ENCODE measurements around the gene MYH9.
"Not testable (repeated sequence)": the region's sequence is repeated elsewhere in the genome, so short reads cannot be mapped to it uniquely, and the experiment has no call there.

MYH9 gene

DNA sequence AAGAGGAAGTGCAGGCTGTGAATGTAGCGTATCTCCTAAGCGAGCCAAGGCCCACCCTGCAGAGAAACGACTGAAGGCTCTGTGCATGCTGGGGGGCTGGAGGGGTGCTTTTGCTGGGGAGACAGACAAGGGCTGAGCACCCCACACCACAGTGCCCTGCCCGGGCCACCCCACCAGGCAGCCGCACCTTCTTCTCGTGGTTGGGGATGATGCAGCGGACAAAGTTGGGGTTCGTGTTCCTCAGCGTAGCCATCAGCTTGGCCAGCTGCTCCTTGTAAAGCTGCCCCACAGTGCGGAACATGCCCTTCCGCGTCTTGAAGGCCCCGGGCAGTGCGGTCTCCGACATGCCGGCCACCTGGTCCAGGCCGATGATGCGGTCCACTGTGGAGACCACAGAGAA is 81.5 kb downstream of the MYH9 start:
- no peak for DNase-seq

DNA sequence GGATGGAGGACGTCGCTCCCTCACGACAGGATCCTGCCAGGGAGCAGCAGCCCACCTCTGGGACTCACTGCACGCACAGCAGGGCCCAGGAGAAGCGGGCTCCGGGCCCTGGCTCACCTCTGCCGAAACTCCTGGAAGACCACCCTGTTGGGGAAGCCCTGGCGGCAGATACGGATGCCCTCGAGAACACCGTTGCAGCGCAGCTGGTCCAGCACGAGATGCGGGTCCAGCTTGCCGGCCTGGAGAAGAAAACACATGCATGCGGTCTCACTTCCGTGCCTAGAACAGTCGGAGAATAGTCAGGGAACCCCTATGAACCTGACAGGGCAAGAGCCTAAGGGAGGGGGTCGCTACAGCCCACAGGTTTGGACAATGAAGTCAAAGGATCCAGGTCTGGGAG is 82.0 kb downstream of the MYH9 start:
- DNase-seq, result no peak

DNA sequence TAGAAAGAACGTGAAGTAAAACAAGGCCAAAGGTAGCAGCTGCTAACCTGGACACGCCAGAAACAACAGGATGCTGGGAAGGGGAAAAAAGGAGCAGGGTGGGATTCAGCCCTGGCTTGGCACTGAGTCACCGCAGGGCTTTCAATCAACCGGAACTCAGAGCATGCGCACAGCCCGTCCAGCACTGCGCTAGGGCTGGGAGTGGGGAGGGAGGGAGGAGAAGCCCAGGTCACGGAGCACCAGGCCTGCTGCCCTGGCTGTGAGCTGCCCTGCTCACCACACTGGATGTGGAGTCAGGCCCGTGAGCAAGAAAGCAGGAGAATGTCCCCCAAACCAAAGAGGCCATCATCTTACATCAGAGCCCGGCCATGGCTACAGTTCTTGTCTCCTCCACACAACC is 83.3 kb downstream of the MYH9 start:
- no peak for DNase-seq

DNA sequence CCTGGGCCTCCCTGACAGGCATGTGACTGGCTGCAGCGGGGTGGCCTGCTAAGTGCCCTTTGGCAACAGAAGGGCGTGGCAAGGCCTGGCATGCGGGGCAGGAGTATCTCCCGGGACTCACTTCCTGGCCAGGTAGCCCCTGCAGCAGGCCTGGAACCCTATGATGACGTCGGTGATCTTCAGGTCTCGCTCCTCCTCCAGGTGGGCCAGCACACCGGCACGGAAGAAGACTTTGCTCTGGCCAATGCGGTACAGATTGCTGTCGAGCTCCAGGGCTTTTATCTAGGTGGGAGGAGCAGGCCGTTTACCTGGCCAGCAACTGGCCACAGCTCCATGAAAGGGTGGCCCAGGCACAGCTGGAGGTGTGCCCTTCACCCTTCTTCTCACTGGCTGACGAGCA is 83.9 kb downstream of the MYH9 start:
- no peak for DNase-seq

DNA sequence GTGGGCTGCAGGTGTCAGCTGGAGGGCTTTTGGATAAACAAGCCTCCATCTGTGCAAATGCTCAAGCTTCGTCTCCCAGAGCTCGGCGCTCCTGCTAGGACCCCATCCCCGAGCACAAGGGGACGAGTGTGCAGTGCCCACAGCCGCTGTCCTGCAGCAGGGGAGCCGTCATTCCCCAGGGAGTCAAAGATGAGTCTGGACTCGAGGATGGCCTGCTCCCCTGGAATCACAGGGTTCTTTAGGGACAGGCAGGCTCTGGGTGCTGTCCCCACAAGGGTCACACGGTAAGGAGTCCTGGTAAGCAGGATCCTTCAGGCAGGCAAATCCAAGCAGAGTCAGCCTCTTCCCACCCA is 84.7 kb downstream of the MYH9 start:
- no peak for DNase-seq

DNA sequence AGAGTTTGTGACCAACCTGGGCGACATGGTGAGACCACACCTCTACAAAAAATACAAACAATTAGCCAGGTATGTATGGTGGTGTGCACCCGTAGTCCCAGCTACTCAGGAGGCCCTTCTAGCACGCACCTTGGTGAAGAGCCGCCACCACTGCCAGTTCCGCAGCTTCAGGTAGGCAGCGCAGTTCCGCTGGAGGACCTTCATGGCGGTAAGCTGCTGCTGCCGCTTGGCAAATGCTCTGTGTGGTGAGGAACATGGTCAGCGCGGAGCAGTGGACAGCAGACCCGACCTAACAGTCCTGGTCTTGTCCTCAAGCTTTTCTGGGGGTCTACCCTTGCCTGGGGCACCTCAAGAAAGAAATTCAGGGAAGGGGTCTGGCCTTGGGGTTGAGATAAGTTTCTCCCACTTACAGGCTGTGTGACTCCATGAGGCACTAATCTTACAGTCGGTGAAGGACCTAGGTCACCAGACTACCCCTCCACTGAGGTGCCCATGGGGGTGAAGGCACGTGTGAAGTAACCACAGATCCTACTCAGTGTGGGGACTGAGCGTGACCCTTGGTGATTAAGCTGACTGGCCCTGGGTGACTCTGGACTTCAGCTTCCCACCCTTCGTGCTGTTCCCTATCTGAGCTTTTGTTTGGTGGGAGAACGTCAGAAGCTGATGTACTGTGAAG is 85.2 kb downstream of the MYH9 start:
- no peak for DNase-seq

DNA sequence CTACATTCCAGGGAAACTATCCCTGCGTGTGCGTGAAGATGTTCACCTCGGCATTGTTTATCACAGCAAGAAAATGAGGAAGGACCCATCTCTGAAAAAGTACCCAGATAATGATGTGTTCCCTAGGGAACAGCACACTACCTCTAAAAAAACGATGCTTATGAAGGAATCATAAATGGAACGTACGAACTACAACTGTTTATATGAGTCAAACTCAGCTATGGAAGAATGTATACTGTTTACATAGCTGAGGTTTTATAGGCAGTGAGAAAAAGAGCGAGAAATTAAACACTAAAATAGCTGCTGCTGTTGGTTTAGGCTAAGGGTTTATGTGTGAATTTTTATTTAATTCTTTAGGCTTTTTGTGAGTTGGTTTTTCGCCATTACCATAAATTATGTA is 85.9 kb downstream of the MYH9 start:
- no peak for DNase-seq

DNA sequence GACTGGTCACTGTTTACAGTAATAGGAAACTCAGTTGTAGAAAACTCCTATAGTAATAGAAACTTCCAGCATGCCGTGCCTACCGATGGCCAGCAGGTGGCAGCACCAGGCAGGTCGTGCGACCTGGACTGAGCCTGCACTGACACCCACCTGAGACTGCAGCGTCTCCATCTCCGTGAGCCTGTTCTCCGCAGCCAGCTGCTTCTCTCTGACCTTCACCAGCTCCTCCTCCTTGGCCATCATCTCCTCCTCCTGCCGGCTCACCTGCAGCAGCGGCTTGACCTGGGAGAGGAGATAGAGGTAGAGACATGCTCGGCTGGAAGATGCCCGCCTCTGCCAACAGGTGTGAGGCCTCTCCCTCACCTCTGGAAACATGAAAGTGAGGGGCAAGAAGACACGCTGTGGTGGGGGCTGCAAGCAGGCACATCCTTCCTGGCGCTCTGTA is 86.4 kb downstream of the MYH9 start:
- DNase-seq, result peak; percentile 76 to 86

DNA sequence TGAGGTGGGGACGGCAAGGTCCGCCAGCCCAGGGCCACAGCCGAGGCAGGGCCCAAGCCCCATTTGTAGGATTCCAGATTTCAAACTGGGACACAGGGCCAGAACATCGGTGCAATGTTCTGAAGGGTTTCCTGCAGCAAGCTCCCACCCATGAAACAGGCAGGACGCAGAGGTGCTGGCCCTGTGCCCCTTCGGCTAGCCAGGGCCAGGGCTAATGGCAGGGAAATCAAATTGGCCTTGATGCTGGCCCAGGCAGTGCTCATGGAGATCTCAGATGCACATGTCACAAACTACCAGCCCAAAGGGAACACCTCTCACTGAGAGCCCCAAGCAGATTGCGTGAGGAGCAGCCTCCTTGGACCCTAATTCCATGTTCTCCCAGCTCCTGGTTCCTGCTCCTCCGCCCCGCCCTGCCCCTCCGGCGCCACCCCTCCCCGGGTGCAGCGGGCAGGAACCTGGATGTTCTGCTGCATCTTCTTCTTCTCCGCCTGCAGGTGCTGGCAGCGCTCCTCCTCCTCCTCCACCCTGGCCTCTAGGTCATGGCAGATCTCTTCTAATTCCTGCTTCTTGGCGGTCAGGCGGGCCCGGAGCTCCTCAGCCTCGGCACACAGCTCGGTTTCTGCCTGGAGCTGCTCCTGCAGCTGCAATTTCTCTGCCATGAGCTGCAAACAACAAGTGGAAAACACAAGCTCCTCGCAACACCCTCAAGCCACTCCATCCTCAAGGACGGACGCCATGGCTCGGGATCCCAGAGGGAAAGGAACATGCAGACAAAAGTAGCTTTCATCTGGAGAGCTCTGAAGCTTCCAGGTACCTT is 87.2 kb downstream of the MYH9 start:
- DNase-seq, result no peak

DNA sequence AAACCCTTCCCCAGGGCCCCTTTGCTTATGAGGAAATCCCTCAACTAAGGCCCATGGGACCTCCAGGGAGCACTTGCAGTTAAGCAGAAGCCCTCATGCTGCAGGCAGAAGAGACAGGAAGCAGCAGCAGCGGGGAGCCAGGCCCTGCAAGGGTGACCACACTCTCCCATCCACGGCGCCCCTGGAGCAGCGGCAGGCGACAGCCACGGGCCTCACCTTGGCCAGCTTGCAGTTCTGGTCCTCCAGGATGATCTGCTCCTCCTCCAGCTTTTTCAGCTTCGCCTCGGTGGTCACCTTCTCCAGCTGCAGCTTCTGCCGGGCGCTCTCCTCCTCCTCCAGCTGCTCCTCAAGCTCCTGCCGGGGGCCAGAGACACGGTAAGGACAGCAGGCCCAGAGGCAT is 87.9 kb downstream of the MYH9 start:
- no peak for DNase-seq

DNA sequence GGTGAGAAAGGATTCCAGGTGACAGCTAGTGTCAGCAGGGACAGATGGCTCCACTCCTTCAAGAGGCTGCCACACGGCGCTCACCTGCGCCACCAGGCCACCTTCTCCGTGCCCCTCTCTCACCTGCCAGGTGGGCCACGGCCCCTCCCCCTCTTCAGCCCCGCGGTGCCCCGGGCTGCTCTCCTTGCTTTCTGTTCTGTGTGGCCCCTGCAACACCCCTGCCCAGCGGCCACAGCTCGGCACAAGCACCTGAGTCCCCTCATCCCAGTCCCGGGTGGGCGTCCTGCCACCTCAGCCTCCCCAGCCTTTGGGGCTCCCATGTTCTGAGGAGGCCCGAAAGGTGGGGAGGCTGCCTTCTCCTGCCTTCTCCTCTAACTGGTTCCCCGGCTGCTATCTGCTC is 88.5 kb downstream of the MYH9 start:
- DNase-seq, result no peak

DNA sequence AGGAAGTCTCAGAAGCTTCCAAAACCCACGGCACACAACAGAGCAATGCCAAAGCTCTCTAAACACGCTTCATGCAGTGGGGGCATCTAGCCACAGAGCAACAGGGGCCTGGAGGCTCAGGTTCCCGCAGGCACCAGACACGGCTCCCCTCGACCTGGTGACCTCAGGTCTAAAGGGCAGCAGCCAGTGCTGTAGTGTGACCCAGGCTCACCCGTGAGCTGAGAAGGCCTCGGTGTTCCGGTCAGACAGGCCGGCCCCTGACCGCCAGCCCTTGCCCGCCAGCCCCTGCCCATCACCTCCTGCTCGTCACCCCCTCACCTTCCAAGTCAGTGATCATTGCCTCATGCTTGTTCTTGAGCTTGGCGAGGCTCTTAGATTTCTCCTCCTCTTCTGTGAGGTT is 89.2 kb downstream of the MYH9 start:
- DNase-seq, result no peak

DNA sequence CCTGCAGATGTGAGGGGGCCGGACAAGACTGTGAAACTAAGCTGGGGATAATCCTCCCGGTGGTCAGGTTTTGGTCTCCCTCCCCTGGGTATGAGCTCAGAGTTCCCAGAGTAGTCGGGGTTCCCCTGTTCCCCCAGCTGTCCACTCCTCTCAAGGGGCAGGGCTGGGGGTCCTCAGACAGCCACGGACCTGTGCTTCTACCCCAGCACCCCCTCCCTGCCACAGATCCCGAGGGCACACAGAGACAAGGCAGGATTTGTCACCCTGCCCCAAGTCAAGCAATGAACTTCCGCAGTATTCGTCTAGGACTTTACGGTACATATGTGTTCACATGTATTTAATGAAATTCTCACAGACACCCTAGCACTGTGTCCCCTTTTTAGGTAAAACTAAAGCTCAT is 89.6 kb downstream of the MYH9 start:
- DNase-seq, result no peak

DNA sequence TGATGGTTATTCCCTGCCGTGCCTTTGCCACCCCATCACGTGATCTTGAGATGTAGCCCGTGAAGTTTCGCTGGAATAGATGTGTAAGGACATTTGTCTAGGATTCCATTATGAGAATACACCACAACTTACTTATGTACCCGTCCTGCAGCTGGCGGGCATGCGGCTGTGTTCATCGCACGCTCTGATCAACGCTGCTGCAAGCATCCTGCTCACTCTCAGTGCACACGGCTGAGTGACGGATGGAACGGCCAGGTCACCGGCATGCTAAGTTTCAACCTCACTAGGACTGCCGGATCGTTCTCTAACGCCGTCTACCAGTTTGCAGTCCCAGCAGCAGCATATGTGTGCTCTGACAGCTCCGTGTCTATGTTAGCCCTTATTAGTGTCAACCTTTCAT is 90.2 kb downstream of the MYH9 start:
- DNase-seq, result no peak

DNA sequence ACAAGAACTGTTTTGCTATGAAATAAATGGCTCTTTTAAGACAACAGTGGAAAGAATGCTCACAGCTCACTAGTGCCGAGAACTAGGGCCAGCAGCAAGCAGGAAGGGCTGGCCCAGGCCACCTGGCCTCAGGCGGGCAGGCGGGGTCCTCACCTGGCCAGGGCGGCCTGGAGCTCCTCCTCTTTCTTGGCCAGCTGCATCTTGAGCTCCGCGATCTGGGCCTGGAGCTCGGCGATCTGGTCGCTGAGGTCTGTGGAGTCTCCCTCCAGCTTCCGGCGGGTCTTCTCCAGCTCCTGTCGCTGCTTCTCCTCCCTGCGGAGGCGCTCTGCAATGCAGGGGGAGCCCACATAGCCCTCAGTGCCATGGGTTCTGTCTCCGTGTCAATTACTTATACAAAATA is 91.1 kb downstream of the MYH9 start:
- no peak for DNase-seq

DNA sequence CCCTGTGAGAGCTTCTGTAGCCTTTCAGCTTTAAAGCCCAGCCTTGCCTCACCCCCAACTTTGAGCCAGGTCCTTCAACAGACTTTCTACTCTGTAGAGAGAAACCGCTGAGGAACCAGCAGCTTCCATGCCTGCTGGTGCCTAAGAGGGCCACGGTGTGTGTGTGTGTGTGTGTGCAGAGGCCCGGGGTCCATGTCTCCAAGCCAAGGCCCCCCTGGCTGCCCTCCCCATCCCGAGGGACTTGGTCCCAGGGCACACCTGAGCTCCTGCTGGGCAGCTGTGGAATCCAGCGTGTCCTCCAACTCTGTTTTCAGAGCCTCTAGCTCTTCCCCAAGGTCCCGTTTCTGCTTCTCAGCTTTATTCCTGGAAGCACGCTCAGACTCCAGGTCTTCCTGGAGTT is 92.5 kb downstream of the MYH9 start:
- no peak for DNase-seq

DNA sequence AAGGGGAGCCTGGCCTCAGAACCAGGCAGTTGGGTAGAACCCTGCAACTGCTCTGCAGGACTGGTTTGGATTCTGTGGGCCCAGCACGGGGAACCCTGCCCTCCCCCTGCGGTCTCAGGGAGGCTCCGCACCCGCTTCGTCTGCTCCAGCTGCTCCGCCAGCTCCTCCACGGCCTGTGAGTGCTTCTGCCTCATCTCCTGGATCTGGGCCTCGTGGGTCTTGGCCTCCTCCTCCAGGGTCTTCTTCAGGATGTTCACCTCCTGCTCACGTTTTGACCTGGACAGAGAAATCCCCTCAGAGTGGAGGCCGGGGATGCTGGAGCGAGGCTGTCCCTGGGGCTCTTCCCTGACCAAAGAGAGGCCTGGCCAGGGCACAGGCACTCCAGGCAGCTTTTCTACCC is 93.0 kb downstream of the MYH9 start:
- no peak for DNase-seq

DNA sequence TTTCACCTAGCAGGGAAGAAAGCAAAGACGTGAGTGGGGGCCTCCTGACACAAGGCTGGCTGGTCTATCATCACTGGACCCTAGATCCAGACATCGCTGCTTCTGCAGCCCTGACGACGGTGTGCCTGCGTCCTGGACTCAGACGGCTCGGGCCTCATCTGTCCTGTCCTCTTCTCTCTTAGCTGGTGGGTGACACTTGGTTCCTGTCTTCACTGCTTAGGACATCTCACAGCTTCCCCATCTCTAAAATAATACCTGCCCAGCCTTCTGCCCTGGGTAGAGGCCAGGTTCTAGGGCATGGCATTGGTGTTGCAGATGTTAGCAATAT is 93.5 kb downstream of the MYH9 start:
- no peak for DNase-seq

DNA sequence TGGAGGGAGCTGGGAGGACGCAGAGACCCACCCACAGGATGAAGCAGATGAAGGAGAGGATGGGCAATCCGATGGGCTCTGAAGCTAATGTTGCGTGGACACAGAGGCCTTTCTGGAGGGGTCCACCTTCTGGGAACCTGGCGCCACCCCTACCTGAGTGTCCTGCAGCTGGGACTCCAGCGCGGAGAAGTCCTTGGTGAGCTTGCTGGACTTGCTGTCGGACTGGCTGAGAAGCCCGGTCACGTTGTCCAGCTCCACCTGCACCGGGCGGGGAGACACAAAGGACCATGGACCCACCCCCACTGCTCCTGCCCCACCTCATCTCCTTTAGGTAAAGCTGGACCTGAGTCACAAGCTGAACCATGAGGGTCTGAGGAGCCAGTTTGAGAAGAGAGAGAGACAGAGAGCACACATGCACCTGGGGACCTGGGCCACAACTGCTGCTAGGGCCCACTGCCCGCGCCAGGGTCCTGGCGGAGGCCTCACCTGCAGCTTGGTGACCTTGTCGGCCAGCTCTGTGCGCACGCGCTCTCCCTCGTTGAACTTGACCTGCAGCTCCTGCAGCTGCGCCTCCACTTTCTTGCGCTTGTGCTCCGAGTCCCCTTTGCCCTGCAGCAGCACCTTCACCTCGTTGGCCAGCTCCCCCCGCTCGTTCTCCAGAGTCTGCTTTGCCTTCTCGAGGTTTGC is 94.0 kb downstream of the MYH9 start:
- DNase-seq, result no peak

DNA sequence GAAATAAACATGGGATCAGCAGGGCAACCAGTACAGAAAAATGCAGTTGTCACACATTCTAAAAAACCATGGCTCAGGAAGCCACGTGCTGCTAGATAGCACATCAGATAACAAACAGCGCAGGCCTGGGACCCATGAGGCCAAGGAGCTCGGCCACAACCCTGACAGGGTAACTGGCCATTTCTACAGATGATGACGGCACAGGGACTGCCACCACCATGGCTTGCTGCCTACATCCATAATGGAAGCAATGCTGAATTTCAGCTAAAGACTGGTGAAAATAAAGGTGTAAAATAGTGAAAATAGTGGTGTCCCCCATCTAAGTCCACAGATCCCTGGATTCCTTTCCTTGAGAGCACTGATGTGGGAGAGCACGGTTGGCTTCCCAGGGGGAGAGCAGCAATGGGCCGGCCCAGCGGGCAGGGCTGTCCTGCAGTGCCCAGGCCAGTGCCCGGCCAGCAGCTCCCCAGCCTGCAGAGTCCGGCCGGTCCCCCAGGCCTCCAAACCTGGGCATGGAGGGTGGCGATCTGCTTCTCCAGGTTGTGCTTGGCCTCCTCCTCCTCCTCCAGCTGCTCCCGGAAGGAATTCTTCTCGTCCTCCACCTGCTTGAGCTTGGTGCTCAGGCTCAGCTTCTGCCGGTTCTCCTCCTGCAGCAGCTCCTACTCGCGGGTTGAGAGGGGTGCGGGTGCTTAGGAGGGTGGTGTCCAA is 94.8 kb downstream of the MYH9 start:
- no peak for DNase-seq

DNA sequence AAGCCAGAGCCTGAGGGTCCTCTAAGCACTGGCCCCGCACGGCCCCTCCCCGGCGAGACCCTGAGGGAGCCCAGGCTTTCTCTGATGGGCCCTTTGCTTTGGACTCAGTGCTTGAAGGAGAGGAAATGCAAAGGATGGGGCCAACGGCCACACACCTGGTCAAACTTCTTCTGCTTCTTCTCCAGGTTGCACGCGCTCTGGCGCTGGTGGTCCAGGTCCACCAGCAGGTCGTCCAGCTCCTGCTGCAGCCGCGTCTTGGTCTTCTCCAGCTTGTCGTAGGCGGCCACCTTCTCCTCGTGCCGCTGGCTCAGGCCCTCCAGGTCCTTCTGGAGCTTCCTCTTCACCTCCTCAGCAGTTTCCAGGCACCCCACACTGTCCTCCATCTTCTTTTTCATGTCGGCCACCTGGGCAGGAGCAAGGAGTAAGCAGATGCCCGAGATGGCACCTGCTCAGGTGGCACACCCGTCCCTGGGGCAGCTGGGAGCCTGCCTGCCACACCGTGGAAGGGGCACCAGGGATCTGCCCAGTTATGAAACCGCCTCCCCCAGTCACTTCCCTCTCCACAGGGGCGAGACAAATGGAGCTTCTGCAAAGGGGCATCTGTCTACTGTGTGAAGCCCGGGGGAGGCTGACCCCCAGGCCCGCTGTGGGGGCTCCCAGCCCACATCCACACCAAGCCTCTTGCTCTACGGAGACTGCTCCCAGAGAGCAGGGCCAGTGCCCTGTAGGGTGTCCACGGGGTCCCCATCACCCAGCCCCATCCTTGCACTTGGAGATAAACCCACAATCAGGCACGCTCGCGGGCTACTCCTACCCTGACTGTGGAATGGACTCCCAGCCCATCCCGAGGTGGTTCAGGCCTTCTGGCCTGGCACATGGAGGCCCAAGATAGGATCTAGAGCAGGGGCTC is 95.7 kb downstream of the MYH9 start:
- no peak for DNase-seq

DNA sequence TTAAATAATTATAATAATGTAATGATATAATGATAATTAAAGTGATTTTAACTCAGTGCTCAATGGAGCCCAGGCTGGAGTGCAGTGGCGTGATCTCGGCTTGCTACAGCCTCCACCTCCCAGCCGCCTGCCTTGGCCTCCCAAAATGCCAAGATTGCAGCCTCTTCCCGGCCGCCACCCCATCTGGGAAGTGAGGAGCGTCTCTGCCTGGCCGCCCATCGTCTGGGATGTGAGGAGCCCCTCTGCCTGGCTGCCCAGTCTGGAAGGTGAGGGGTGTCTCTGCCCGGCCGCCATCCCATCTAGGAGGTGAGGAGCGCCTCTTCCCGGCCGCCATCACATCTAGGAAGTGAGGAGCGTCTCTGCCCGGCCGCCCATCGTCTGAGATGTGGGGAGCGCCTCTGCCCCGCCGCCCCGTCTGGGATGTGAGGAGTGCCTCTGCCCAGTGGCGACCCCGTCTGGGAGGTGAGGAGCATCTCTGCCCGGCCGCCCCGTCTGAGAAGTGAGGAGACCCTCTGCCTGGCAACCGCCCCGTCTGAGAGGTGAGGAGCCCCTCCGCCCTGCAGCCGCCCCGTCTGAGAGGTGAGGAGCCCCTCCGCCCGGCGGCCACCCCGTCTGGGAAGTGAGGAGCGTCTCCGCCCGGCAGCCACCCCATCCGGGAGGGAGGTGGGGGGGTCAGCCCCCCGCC is 97.2 kb downstream of the MYH9 start:
- DNase-seq, result not testable (repeated sequence)

All from activated CD4-positive, alpha-beta T cell treated with anti-CD3 and anti-CD28 coated beads for 4 hours (primary cell).